H9 (cell line): Measurements from ENCODE around the gene GLDC. TPM values are rescaled to one million over a fixed set of nuclear protein-coding genes. Genes with fewer than 3 reads are reported as not detected.

Source experiments
- DNase-seq: peaks from one replicate; pipeline ENCODE4 v3.0.0-alpha.2; 2017
- H2AFZ ChIP-seq: one replicate; pipeline ENCODE4 v1.6.1; 2013; ENCODE audit warnings: mild to moderate bottlenecking, low read length, control low read depth, moderate library complexity
- H2AK5ac ChIP-seq: 2 replicates; pipeline ENCODE4 v1.6.1; 2013; ENCODE audit warnings: low read length, control low read depth, mixed read lengths; ENCODE audit not compliant: insufficient read length
- H2BK120ac ChIP-seq: one replicate; pipeline ENCODE4 v1.6.1; 2013; ENCODE audit warnings: low read depth, mild to moderate bottlenecking, low read length, control low read depth, inconsistent platforms; ENCODE audit not compliant: poor library complexity, severe bottlenecking
- H2BK12ac ChIP-seq: 2 replicates; pipeline ENCODE4 v1.6.1; 2013; ENCODE audit warnings: low read length, control low read depth, mixed read lengths, low read depth; ENCODE audit not compliant: insufficient read length
- H2BK15ac ChIP-seq: 2 replicates; pipeline ENCODE4 v1.6.1; 2013; ENCODE audit warnings: low read depth, low read length, control low read depth
- H2BK20ac ChIP-seq: one replicate; pipeline ENCODE4 v1.6.1; 2013; ENCODE audit warnings: low read depth, mild to moderate bottlenecking, low read length, control low read depth, inconsistent platforms; ENCODE audit not compliant: poor library complexity, severe bottlenecking
- H2BK5ac ChIP-seq: 2 replicates; pipeline ENCODE4 v1.6.1; 2013; ENCODE audit warnings: low read length, control low read depth, mixed read lengths; ENCODE audit not compliant: insufficient read length
- H3K14ac ChIP-seq: 2 replicates; pipeline ENCODE4 v1.6.1; 2013; ENCODE audit warnings: low read length, control low read depth; ENCODE audit not compliant: insufficient read depth
- H3K18ac ChIP-seq: 2 replicates; pipeline ENCODE4 v1.6.1; 2013; ENCODE audit warnings: low read depth, mild to moderate bottlenecking, mixed read lengths, low read length, control low read depth; ENCODE audit not compliant: insufficient read length
- H3K23ac ChIP-seq: 2 replicates; pipeline ENCODE4 v1.6.1; 2013; ENCODE audit warnings: low read length, control low read depth, mixed read lengths, low read depth; ENCODE audit not compliant: insufficient read length
- H3K23me2 ChIP-seq: 2 replicates; pipeline ENCODE4 v1.6.1; 2013; ENCODE audit warnings: low read depth, mild to moderate bottlenecking, mixed read lengths, low read length, control low read depth; ENCODE audit not compliant: insufficient read length, poor library complexity, severe bottlenecking
- H3K27ac ChIP-seq: 2 replicates; pipeline ENCODE4 v1.5.1; 2013; ENCODE audit warnings: low read length, control low read depth, mixed read lengths, low read depth; ENCODE audit not compliant: insufficient read length
- H3K27me3 ChIP-seq: 2 replicates; pipeline ENCODE4 v1.6.1; 2013; ENCODE audit warnings: low read length, control low read depth, inconsistent platforms; ENCODE audit not compliant: insufficient read depth
- H3K4ac ChIP-seq: 2 replicates; pipeline ENCODE4 v1.6.1; 2013; ENCODE audit warnings: low read depth, mild to moderate bottlenecking, control low read depth, inconsistent platforms, low read length, moderate library complexity
- H3K4me1 ChIP-seq: 2 replicates; pipeline ENCODE4 v1.6.1; 2013; ENCODE audit warnings: low read length, control low read depth, inconsistent platforms; ENCODE audit not compliant: insufficient read depth
- H3K4me2 ChIP-seq: 2 replicates; pipeline ENCODE4 v1.6.1; 2013; ENCODE audit warnings: low read length, control low read depth, mixed read lengths; ENCODE audit not compliant: insufficient read length, insufficient read depth
- H3K56ac ChIP-seq: 2 replicates; pipeline ENCODE4 v1.6.1; 2013; ENCODE audit warnings: low read depth, mild to moderate bottlenecking, mixed read lengths, low read length, control low read depth; ENCODE audit not compliant: insufficient read length
- H3K79me1 ChIP-seq: 2 replicates; pipeline ENCODE4 v1.6.1; 2013; ENCODE audit warnings: low read depth, mild to moderate bottlenecking, moderate library complexity, low read length, control low read depth, inconsistent platforms; ENCODE audit not compliant: insufficient read depth, poor library complexity, severe bottlenecking
- H3K79me2 ChIP-seq: 2 replicates; pipeline ENCODE4 v1.6.1; 2013; ENCODE audit warnings: low read length, control low read depth, inconsistent platforms; ENCODE audit not compliant: insufficient read depth
- H3K9ac ChIP-seq: 2 replicates; pipeline ENCODE4 v1.6.1; 2013; ENCODE audit warnings: low read length, control low read depth, mixed read lengths; ENCODE audit not compliant: insufficient read length; ENCODE audit errors: extremely low read depth
- H3K9me3 ChIP-seq: one replicate; pipeline ENCODE4 v1.6.1; 2013; ENCODE audit warnings: low read depth, low read length, inconsistent platforms; ENCODE audit not compliant: control insufficient read depth
- H3T11ph ChIP-seq: one replicate; pipeline ENCODE4 v1.6.1; 2013; ENCODE audit warnings: mild to moderate bottlenecking, low read length, control low read depth, inconsistent platforms
- H4K20me1 ChIP-seq: one replicate; pipeline ENCODE4 v1.6.1; 2013; ENCODE audit not compliant: control insufficient read depth, insufficient read length, insufficient read depth
- H4K5ac ChIP-seq: 2 replicates; pipeline ENCODE4 v1.6.1; 2013; ENCODE audit warnings: low read depth, mild to moderate bottlenecking, mixed read lengths, low read length, control low read depth; ENCODE audit not compliant: insufficient read length
- H4K8ac ChIP-seq: replicated peaks from 2 replicates; pipeline ENCODE4 v1.6.1; 2013; ENCODE audit warnings: low read length, control low read depth, mixed read lengths, low read depth; ENCODE audit not compliant: insufficient read length
- H4K91ac ChIP-seq: 2 replicates; pipeline ENCODE4 v1.6.1; 2013; ENCODE audit warnings: low read depth, mild to moderate bottlenecking, moderate library complexity, mixed read lengths, low read length, control low read depth; ENCODE audit not compliant: insufficient read length
- H3K27ac Mint-ChIP-seq, 3 experiments: 2 replicates in 2 of 3; 3 replicates in 1 of 3; pipeline ENCODE4 v1.8.0; 2020 to 2021; ENCODE audit warnings: mixed read lengths in 3 of 3, mild to moderate bottlenecking in 1 of 3, moderate library complexity in 1 of 3
- H3K27me3 Mint-ChIP-seq: 2 replicates; pipeline ENCODE4 v1.8.0; 2021; ENCODE audit warnings: low read depth, mild to moderate bottlenecking, moderate library complexity, mixed read lengths
- H3K36me3 Mint-ChIP-seq, 3 experiments: 2 replicates in 2 of 3; 3 replicates in 1 of 3; pipeline ENCODE4 v1.8.0; 2020 to 2021; ENCODE audit warnings: low read depth in 3 of 3, mixed read lengths in 3 of 3; ENCODE audit not compliant: insufficient read depth in 1 of 3
- H3K4me1 Mint-ChIP-seq, 2 experiments: 2 replicates each; pipeline ENCODE4 v1.8.0; 2020; ENCODE audit warnings: mixed read lengths in 2 of 2
- H3K4me3 Mint-ChIP-seq, 2 experiments: 2 replicates in 1 of 2; 3 replicates in 1 of 2; pipeline ENCODE4 v1.8.0; 2020 to 2021; ENCODE audit warnings: mild to moderate bottlenecking in 2 of 2, mixed read lengths in 2 of 2, moderate library complexity in 1 of 2
- H3K9me3 Mint-ChIP-seq, 2 experiments: 2 replicates in 1 of 2; 3 replicates in 1 of 2; pipeline ENCODE4 v1.8.0; 2020; ENCODE audit warnings: mild to moderate bottlenecking in 2 of 2, mixed read lengths in 2 of 2, moderate library complexity in 1 of 2
- WGBS: extraction: QIAGEN DNeasy Blood & Tissue Kit; methylation state at CpG from one replicate; pipeline ENCODE4 v1.1.7; 2013; ENCODE audit warnings: missing lambda C conversion rate, low lambda C conversion rate, mixed read lengths; ENCODE audit not compliant: insufficient read length; ENCODE audit errors: extremely low coverage; 5-methylcytosine and 5-hydroxymethylcytosine counted together
- total RNA-seq: library from RNA; stranded (reverse); gene quantifications from 2 replicates; pipeline ENCODE4 v1.2.1, GENCODE V29; 2021
- TF ChIP-seq, protein P1 (sequence below): fragments of 200-600 bp; sonication (generic); conservative IDR thresholded peaks from 3 replicates; pipeline ENCODE4 v1.8.0; 2021; ENCODE audit warnings: antibody characterized with exemption, mild to moderate bottlenecking

GLDC gene
- total RNA-seq, 1 experiment from 2014 or later, result 74.4 TPM

DNA sequence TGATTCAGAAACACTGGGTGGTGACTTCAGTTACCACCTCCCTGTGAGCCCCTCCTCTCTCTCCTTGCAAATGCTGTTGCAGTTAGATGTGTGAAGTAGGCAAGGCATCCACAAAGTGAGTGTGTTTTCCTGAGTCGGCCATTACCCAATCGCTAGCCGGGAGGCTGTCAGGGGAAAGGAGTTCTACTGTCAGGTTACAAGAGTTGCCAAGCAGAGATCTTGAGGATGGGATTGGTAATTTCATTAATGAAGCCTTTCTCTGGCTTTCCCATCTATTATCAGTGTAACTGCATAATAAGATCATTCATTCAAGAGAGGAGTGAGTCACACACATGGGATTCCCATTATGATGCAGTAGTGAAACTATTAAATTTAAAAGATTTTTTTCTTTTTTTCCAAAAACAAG lies 106.9 kb downstream of the GLDC start:
- H2BK12ac ChIP-seq, result no peak overlapping the region
- no peak overlapping the region for H3K4me2 ChIP-seq
- H3K4ac ChIP-seq, result no peak overlapping the region
- H2BK5ac ChIP-seq, result no peak overlapping the region
- H3K9me3 Mint-ChIP-seq, result no peaks in the 10 kb centered on the region
- no CpG with 5 or more reads among the region's 3 CpGs for WGBS
- no peaks in the 10 kb centered on the region for H3K9me3 ChIP-seq
- no peak overlapping the region for H4K5ac ChIP-seq
- no peak overlapping the region for H3K14ac ChIP-seq
- TF ChIP-seq, protein P1, sequence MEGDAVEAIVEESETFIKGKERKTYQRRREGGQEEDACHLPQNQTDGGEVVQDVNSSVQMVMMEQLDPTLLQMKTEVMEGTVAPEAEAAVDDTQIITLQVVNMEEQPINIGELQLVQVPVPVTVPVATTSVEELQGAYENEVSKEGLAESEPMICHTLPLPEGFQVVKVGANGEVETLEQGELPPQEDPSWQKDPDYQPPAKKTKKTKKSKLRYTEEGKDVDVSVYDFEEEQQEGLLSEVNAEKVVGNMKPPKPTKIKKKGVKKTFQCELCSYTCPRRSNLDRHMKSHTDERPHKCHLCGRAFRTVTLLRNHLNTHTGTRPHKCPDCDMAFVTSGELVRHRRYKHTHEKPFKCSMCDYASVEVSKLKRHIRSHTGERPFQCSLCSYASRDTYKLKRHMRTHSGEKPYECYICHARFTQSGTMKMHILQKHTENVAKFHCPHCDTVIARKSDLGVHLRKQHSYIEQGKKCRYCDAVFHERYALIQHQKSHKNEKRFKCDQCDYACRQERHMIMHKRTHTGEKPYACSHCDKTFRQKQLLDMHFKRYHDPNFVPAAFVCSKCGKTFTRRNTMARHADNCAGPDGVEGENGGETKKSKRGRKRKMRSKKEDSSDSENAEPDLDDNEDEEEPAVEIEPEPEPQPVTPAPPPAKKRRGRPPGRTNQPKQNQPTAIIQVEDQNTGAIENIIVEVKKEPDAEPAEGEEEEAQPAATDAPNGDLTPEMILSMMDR, result no peak
- H3K56ac ChIP-seq, result no peak overlapping the region
- H3K27ac Mint-ChIP-seq, result no peak overlapping the region
- no peaks in the 10 kb centered on the region for H3K4me1 ChIP-seq
- H3K79me2 ChIP-seq, result no peaks in the 10 kb centered on the region
- no peaks in the 10 kb centered on the region for H4K20me1 ChIP-seq
- no peak overlapping the region for H2BK20ac ChIP-seq
- no peak overlapping the region for H3K9ac ChIP-seq
- H4K8ac ChIP-seq, result no peak overlapping the region
- no peak overlapping the region for H2AFZ ChIP-seq
- H3K23me2 ChIP-seq, result no peaks in the 10 kb centered on the region
- H2AK5ac ChIP-seq, result no peak overlapping the region
- no peak overlapping the region for H2BK15ac ChIP-seq
- no peak overlapping the region for H3K4me3 Mint-ChIP-seq
- H2BK120ac ChIP-seq, result no peak overlapping the region
- DNase-seq, result no peak
- no peaks in the 10 kb centered on the region for H3K27me3 ChIP-seq
- H3T11ph ChIP-seq, result no peak overlapping the region
- H3K27me3 Mint-ChIP-seq, result no peaks in the 10 kb centered on the region
- no peak overlapping the region for H3K23ac ChIP-seq
- no peak overlapping the region for H3K18ac ChIP-seq
- no peak overlapping the region for H4K91ac ChIP-seq
- no peak overlapping the region for H3K27ac ChIP-seq
- peaks cover 4 to 5% of the 10 kb centered on the region in 2 experiments for H3K4me1 Mint-ChIP-seq
- no peaks in the 10 kb centered on the region for H3K79me1 ChIP-seq
- peaks cover 15 to 39% (median 16%) of the 10 kb centered on the region in 3 experiments; a peak in 6 of 7 replicates for H3K36me3 Mint-ChIP-seq
